Activated T-cell treated with anti-CD3 and anti-CD28 coated beads, Interleukin-2, amount 50 U/mL, for 72 hours (primary cell): ENCODE measurements around the gene SLC10A4. TPM values are rescaled to one million over a fixed set of nuclear protein-coding genes. Genes with fewer than 3 reads are reported as not detected.
A peak's percentile ranks its signal among the peaks of the same experiment; 100 is the strongest.
"Not testable (repeated sequence)": the region's sequence is repeated elsewhere in the genome, so short reads cannot be mapped to it uniquely, and the experiment has no call there.

Source experiments
- ATAC-seq, 2 donors: fragments of 150-1000 bp; cut with Tn5 transposase; replicated peaks in 1 of 2; 2 replicates each; pipeline ENCODE4 v1.10.0; 2021; ENCODE audit warnings: moderate library complexity in 2 of 2, mild to moderate bottlenecking in 1 of 2
- DNase-seq, 2 donors: peaks; one replicate each; pipeline ENCODE4 v3.0.0; 2021 to 2022; ENCODE audit warnings: mixed read lengths in 1 of 2
- H3K27ac Mint-ChIP-seq: one replicate; pipeline ENCODE4 v1.8.0; 2022; ENCODE audit warnings: mild to moderate bottlenecking, moderate library complexity, mixed read lengths
- H3K27me3 Mint-ChIP-seq: one replicate; pipeline ENCODE4 v1.8.0; 2022; ENCODE audit warnings: low read depth, mixed read lengths
- H3K36me3 Mint-ChIP-seq, 2 donors: one replicate each; pipeline ENCODE4 v1.8.0; 2022; ENCODE audit warnings: mixed read lengths in 2 of 2, mild to moderate bottlenecking in 1 of 2; ENCODE audit not compliant: insufficient read depth in 2 of 2
- H3K4me1 Mint-ChIP-seq: one replicate; pipeline ENCODE4 v1.8.0; 2022; ENCODE audit warnings: low read depth, mixed read lengths
- H3K4me3 Mint-ChIP-seq, 2 donors: one replicate each; pipeline ENCODE4 v1.8.0; 2022; ENCODE audit warnings: mild to moderate bottlenecking in 2 of 2, mixed read lengths in 2 of 2, moderate library complexity in 2 of 2
- H3K9me3 Mint-ChIP-seq, 2 donors: one replicate each; pipeline ENCODE4 v1.8.0; 2022; ENCODE audit warnings: mixed read lengths in 2 of 2
- total RNA-seq, 2 donors: library from RNA; stranded (reverse); gene quantifications; one replicate each; pipeline ENCODE4 v1.2.3, GENCODE V29; 2022

Gene SLC10A4, protein sequence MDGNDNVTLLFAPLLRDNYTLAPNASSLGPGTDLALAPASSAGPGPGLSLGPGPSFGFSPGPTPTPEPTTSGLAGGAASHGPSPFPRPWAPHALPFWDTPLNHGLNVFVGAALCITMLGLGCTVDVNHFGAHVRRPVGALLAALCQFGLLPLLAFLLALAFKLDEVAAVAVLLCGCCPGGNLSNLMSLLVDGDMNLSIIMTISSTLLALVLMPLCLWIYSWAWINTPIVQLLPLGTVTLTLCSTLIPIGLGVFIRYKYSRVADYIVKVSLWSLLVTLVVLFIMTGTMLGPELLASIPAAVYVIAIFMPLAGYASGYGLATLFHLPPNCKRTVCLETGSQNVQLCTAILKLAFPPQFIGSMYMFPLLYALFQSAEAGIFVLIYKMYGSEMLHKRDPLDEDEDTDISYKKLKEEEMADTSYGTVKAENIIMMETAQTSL
- not detected for total RNA-seq

DNA sequence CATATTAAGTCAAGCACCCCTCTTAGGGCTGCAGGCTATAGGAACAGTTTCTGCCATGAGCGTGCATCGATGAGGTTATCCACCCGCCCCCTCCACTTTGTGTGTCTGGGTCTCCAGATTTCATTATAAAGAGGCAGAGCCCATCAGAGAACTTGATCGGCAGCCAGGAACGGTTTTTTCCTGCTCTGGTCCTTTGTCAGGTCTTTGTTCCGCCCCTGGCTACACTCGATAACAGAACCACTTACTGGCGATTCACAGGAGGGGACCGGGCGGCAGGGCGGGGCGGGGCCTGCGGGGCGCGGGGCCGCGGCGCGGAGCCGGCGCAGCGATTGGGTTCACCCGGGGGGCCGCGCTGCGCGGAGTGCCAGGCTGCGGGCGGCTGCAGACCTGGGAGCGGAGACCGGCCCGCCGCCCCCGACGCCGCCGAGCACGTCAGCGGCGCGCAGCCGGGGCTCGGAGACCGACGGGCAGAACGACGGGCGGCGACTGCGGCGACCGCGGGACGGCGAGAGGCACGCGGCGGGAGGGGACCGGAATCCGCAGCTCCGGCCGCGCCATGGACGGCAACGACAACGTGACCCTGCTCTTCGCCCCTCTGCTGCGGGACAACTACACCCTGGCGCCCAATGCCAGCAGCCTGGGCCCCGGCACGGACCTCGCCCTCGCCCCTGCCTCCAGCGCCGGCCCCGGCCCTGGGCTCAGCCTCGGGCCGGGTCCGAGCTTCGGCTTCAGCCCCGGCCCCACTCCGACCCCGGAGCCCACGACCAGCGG is at the start of gene SLC10A4:
SLC10A4 (plus strand) TSS at position 338 of the 771 bp plus-strand sequence; CDS start at position 557, 219 bp downstream.
- peaks cover 67% of the 10 kb centered on the region for H3K27me3 Mint-ChIP-seq
- no peaks in the 10 kb centered on the region for H3K9me3 Mint-ChIP-seq
- peaks cover 0 to 1% of the 10 kb centered on the region in 2 donors for H3K36me3 Mint-ChIP-seq
- no peak within 1 kb of the TSS for H3K27ac Mint-ChIP-seq
- peak within 1 kb of the TSS; percentile 76 to 77 for H3K4me3 Mint-ChIP-seq
- ATAC-seq (peak; percentile 63 to 74), DNase-seq (peak; percentile 21 to 29)
- peaks cover 7% of the 10 kb centered on the region for H3K4me1 Mint-ChIP-seq

GRCh38 chr4:48436318-48436717 is 46.8 kb upstream of the SLC10A4 start:
- Mint-ChIP-seq H3K9me3 (no peaks in the 10 kb centered on the region), H3K4me1 (peaks cover 13% of the 10 kb centered on the region), H3K27ac (no peak overlapping the region), H3K4me3 (no peak overlapping the region), H3K36me3 (no peaks in the 10 kb centered on the region), H3K27me3 (no peaks in the 10 kb centered on the region)
- ATAC-seq (no peak), DNase-seq (no peak)

DNA sequence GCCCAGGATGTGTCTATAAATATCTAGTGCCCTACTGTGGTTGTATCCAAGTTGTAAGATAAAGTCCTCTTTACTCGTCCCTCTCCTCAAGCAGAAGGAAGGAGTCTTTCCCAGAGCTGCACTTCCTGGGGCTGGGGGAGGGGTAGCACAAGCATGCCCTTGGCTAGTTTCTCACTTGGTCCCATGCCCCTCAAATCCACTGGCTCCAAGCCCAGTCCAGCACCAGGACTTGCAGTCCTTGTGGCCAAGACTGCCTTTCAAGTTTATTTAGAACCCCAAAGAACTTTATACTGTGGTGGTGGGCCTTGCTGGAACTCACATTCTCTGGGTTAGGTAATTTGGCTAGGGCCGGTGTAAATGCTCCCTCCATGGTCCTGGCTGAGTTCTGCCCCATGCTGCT is 43.2 kb upstream of the SLC10A4 start:
- ATAC-seq (no peak), DNase-seq (no peak)
- Mint-ChIP-seq H3K4me1 (peaks cover 4% of the 10 kb centered on the region), H3K4me3 (no peak overlapping the region), H3K9me3 (no peaks in the 10 kb centered on the region), H3K27me3 (no peaks in the 10 kb centered on the region), H3K36me3 (no peaks in the 10 kb centered on the region), H3K27ac (no peak overlapping the region)

DNA sequence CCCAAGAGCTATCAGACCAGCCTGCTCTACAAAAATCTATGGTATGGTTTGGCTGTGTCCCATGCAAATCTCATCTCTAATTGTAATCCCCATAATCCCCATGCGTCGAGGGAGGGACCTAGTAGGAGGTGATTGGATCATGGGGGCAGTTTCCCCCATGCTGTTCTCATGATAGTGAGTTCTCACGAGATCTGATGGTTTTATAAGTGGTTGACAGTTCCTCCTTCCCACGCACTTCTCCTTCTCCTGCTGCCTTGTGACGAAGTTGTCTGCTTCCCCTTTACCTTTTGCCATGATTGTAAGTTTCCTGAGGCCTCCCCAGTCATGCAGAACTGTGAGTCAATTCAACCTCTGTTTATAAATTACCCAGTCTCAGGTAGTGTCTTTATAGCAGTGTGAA is 42.2 kb upstream of the SLC10A4 start:
- H3K27me3 Mint-ChIP-seq, H3K9me3 Mint-ChIP-seq, H3K27ac Mint-ChIP-seq, DNase-seq, H3K36me3 Mint-ChIP-seq, H3K4me1 Mint-ChIP-seq, ATAC-seq, H3K4me3 Mint-ChIP-seq: not testable (repeated sequence)

GRCh38 chr4:48445704-48446103 is 37.4 kb upstream of the SLC10A4 start:
- Mint-ChIP-seq H3K4me1 (peaks cover 4% of the 10 kb centered on the region), H3K27ac (no peak overlapping the region), H3K27me3 (no peaks in the 10 kb centered on the region), H3K36me3 (no peaks in the 10 kb centered on the region), H3K9me3 (no peaks in the 10 kb centered on the region), H3K4me3 (no peak overlapping the region)
- ATAC-seq (no peak), DNase-seq (no peak)

DNA sequence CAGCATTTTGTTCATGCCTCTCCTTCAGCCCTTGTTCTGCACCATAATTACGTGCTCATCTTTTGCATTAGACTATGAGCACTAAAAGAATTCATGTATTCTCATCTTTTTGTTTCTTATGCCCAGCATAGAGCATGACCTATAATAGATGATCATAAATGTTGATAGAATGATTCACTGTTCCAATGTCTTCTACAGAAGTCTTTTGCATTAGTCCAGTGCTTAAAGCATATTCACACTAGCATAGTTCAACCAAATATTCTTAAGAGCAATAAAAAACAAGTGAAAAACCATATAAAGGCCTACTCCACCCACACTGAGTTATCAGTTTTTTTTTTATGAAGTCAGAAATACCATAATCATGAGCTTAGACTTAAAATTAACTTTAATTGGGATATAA is 36.5 kb upstream of the SLC10A4 start:
- no peaks in the 10 kb centered on the region for H3K9me3 Mint-ChIP-seq
- H3K27me3 Mint-ChIP-seq = no peaks in the 10 kb centered on the region
- H3K4me1 Mint-ChIP-seq = no peaks in the 10 kb centered on the region
- no peak overlapping the region for H3K27ac Mint-ChIP-seq
- no peaks in the 10 kb centered on the region for H3K36me3 Mint-ChIP-seq
- ATAC-seq (no peak), DNase-seq (no peak)
- no peak overlapping the region for H3K4me3 Mint-ChIP-seq

DNA sequence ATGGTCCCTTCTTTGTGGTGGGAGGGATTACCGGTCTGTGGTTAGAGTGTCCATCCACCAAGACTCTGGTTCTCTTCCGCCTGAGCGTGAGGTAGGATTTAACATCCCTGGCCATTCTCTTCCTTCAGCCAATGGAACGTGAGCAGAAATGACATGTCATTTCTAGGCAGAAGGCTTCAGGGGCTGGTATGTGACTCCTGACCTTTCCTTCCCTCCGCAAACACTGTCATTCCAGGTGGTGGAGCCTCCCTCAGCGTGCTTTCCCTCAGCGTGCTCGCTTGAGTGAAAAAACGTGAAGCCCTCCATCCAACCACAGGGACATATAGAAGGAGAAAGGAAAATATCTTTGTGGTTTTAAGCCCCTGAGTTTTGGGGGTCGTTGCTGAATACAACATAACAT is 34.0 kb upstream of the SLC10A4 start:
- Mint-ChIP-seq H3K27me3 (no peaks in the 10 kb centered on the region), H3K27ac (no peak overlapping the region), H3K36me3 (no peaks in the 10 kb centered on the region), H3K4me1 (no peaks in the 10 kb centered on the region), H3K9me3 (no peaks in the 10 kb centered on the region), H3K4me3 (no peak overlapping the region)
- no peak for DNase-seq
- peak in 1 of 2 donors; percentile 15 for ATAC-seq

DNA sequence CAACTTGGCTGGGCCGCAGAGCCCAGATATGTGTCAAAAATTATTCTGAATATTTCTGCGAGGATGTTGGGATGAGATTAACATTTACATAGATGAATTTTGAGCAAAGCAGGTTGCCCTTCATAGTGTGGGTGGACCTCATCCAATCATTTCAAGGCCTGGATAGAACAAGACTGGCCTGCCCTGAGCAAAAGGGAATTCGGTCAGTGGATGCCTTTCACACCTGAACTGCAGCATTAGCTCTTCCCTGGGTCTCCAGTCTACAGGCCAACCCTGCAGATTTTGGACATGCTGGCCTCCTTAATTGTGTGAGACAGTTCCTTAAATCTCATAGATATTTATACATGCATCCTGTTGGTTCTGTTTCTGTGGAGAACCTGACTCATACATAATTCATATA is 32.4 kb upstream of the SLC10A4 start:
- Mint-ChIP-seq H3K4me3 (no peak overlapping the region), H3K27me3 (no peaks in the 10 kb centered on the region), H3K4me1 (no peaks in the 10 kb centered on the region), H3K9me3 (no peaks in the 10 kb centered on the region), H3K36me3 (peaks cover 0 to 2% of the 10 kb centered on the region in 2 donors), H3K27ac (no peak overlapping the region)
- ATAC-seq (peak in 1 of 2 donors; percentile 75), DNase-seq (no peak)

- not testable (repeated sequence) for DNase-seq, ATAC-seq, H3K4me3 Mint-ChIP-seq, H3K4me1 Mint-ChIP-seq, H3K36me3 Mint-ChIP-seq, H3K9me3 Mint-ChIP-seq, H3K27ac Mint-ChIP-seq, H3K27me3 Mint-ChIP-seq
Observed at GRCh38 chr4:48451656-48452055, 31.5 kb upstream of the SLC10A4 start.

DNA sequence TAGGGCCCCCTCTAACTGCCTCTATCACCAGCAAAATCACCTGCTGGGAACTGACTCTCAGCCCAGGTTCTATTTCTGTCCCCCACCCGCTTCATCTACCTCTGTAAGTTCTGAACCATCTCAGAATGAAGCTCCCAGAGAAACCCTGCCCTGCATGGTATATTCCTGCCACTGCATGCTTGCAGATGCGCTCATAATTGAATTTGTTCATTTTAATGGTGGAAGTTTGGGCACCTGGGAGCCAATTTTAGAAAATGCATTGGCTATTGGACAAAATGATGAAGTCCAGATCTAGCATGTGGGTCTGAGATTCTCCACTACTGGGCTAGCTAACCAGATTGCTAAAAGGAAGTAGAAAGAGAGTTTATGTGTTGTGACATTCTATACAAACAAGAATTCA is 28.6 kb upstream of the SLC10A4 start:
- no peak for DNase-seq
- Mint-ChIP-seq H3K27me3 (no peaks in the 10 kb centered on the region), H3K9me3 (no peaks in the 10 kb centered on the region), H3K27ac (no peak overlapping the region), H3K4me1 (no peaks in the 10 kb centered on the region), H3K4me3 (no peak overlapping the region), H3K36me3 (peaks cover 0 to 2% of the 10 kb centered on the region in 2 donors)
- ATAC-seq = no peak

DNA sequence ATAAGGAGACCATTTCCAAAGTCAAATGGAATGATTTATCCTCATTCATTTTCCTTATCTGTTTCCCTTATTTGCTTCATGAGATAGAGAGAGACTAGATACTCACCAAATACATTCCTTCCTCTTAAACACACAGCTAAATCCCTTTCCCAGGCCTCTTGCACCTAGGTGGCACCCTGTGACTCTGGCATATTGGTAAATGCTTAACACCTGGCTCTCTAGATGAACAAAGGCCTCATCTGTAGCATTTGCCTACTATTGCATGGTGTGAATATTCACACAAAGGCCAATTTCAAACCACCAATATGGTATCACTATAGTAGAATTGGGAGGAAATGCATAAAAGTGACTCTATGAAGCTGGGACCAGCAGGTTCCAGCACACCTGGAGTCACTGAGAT is 22.1 kb upstream of the SLC10A4 start:
- no peak for ATAC-seq
- no peak overlapping the region for H3K4me3 Mint-ChIP-seq
- peaks cover 0 to 2% of the 10 kb centered on the region in 2 donors for H3K9me3 Mint-ChIP-seq

GRCh38 chr4:48462363-48462762 is 20.8 kb upstream of the SLC10A4 start:
- Mint-ChIP-seq H3K4me3 (no peak overlapping the region), H3K27me3 (no peaks in the 10 kb centered on the region), H3K9me3 (peaks cover 0 to 2% of the 10 kb centered on the region in 2 donors), H3K27ac (no peak overlapping the region), H3K4me1 (no peaks in the 10 kb centered on the region), H3K36me3 (no peaks in the 10 kb centered on the region)
- DNase-seq (no peak), ATAC-seq (no peak)

More for the DNA sequence above, 22.1 kb upstream of the SLC10A4 start:
- Mint-ChIP-seq H3K27ac (no peak overlapping the region), H3K27me3 (no peaks in the 10 kb centered on the region), H3K36me3 (no peaks in the 10 kb centered on the region), H3K4me1 (no peaks in the 10 kb centered on the region)
- no peak for DNase-seq

- ATAC-seq = no peak
- H3K9me3 Mint-ChIP-seq = peaks cover 0 to 2% of the 10 kb centered on the region in 2 donors
- no peak overlapping the region for H3K4me3 Mint-ChIP-seq
- no peak overlapping the region for H3K27ac Mint-ChIP-seq
- H3K27me3 Mint-ChIP-seq = peaks cover 14% of the 10 kb centered on the region
- H3K36me3 Mint-ChIP-seq = no peaks in the 10 kb centered on the region
- no peaks in the 10 kb centered on the region for H3K4me1 Mint-ChIP-seq
- DNase-seq = no peak
Observed at GRCh38 chr4:48467442-48467841, 15.7 kb upstream of the SLC10A4 start.
